HCT116 (cell line): ENCODE results near the gene FUCA2. TPM values are rescaled to one million over a fixed set of nuclear protein-coding genes. Genes with fewer than 3 reads are reported as not detected.

Source experiments
- ATAC-seq: fragments of 200-7000 bp; cut with Tn5 transposase; 2 replicates; pipeline ENCODE4 v1.9.1; 2020; ENCODE audit warnings: mild to moderate bottlenecking, moderate library complexity
- BruUV-seq: library from RNA; stranded (reverse); fragments of 400-500 nt; replicated peaks from 2 replicates; lab custom pipeline; 2021; lab: Mats Ljungman, UMichigan
- CTCF ChIA-PET: fragments of 300-600 bp; sonication (Branson Sonifier 250); formaldehyde crosslinking; loops from one replicate; lab custom pipeline; 2021; ENCODE audit warnings: antibody characterized with exemption; lab: Charles Lee
- POLR2A ChIA-PET: fragments of 300-600, 350-600 bp; sonication (Branson Sonifier 250); formaldehyde crosslinking; loops from one replicate; lab custom pipeline; 2021; ENCODE audit warnings: antibody characterized with exemption; lab: Charles Lee
- RAD21 ChIA-PET, 2 experiments: fragments of 300-600 bp; sonication (Branson Sonifier 250); formaldehyde crosslinking; loops; one replicate each; lab custom pipeline; 2023; ENCODE audit warnings: low total read pairs in 2 of 2; ENCODE audit not compliant: uncharacterized antibody in 2 of 2, unreplicated experiment in 2 of 2, low non-redundant PET in 1 of 2; lab: Charles Lee
- DNase-seq: peaks from one replicate; pipeline ENCODE4 v3.0.0-alpha.2; 2010; ENCODE audit warnings: low read depth, low spot score
- H2AFZ ChIP-seq: fragments of 200-600 bp; shearing (Covaris generic), sonication (generic); 2 replicates; pipeline ENCODE4 v1.6.1; 2017; ENCODE audit warnings: low read depth, mixed run types, mixed read lengths, antibody characterized with exemption, low read length; ENCODE audit not compliant: poor library complexity, severe bottlenecking
- H3K27ac ChIP-seq: 2 replicates; pipeline ENCODE4 v1.5.1; 2012; ENCODE audit warnings: low read depth, low read length
- H3K27me3 ChIP-seq: fragments of 200-600 bp; sonication (generic); 2 replicates; pipeline ENCODE4 v1.6.1; 2016; ENCODE audit warnings: mixed run types, low read length, mixed read lengths; ENCODE audit not compliant: insufficient read depth
- H3K36me3 ChIP-seq, 2 experiments: fragments of 200-500 bp in 1 of 2; fragments of 200-600 bp in 1 of 2; sonication (Bioruptor generic) in 1 of 2; sonication (generic) in 1 of 2; 2 replicates each; pipeline versions ENCODE4 v1.5.1 to v1.6.1; 2014 to 2016; ENCODE audit warnings: low read length in 2 of 2, inconsistent platforms in 1 of 2, mixed read lengths in 1 of 2, mixed run types in 1 of 2; ENCODE audit not compliant: insufficient read depth in 2 of 2, control insufficient read depth in 1 of 2
- H3K4me1 ChIP-seq, 2 experiments: fragments of 200-600 bp in 1 of 2; sonication (generic) in 1 of 2; 2 replicates each; pipeline versions ENCODE4 v1.5.1 to v1.6.1; 2012 to 2017; ENCODE audit warnings: low read length in 2 of 2, inconsistent platforms in 1 of 2, mild to moderate bottlenecking in 1 of 2, mixed read lengths in 1 of 2, mixed run types in 1 of 2, moderate library complexity in 1 of 2; ENCODE audit not compliant: insufficient read depth in 2 of 2, control insufficient read depth in 1 of 2
- H3K4me2 ChIP-seq: fragments of 200-600 bp; sonication (generic); 2 replicates; pipeline ENCODE4 v1.6.1; 2017; ENCODE audit warnings: mixed run types, low read length, mixed read lengths
- H3K4me3 ChIP-seq, 2 experiments: fragments of 200-600 bp in 1 of 2; sonication (generic) in 1 of 2; replicated peaks in 1 of 2; 2 replicates each; pipeline ENCODE4 v1.5.1; 2011 to 2016; ENCODE audit warnings: low read length in 2 of 2, control low read depth in 1 of 2, low read depth in 1 of 2, mild to moderate bottlenecking in 1 of 2, mixed read lengths in 1 of 2, mixed run types in 1 of 2
- H3K79me2 ChIP-seq: fragments of 200-600 bp; sonication (generic); 2 replicates; pipeline ENCODE4 v1.6.1; 2017; ENCODE audit warnings: mild to moderate bottlenecking, mixed run types, low read length, moderate library complexity, mixed read lengths; ENCODE audit not compliant: insufficient read depth
- H3K9ac ChIP-seq: fragments of 200-600 bp; sonication (generic); 2 replicates; pipeline ENCODE4 v1.6.1; 2016; ENCODE audit warnings: low read length, mixed read lengths
- H3K9me2 ChIP-seq: fragments of 200-600 bp; sonication (generic), shearing (Covaris generic); 2 replicates; pipeline ENCODE4 v1.6.1; 2017; ENCODE audit warnings: mixed run types, mild to moderate bottlenecking, moderate library complexity; ENCODE audit not compliant: insufficient read depth
- H3K9me3 ChIP-seq, 2 experiments: fragments of 200-500 bp in 1 of 2; fragments of 200-600 bp in 1 of 2; sonication (Bioruptor generic) in 1 of 2; sonication (generic) in 1 of 2; 2 replicates each; pipeline ENCODE4 v1.6.1; 2014 to 2017; ENCODE audit warnings: low read length in 2 of 2, mixed read lengths in 2 of 2, inconsistent platforms in 1 of 2, low read depth in 1 of 2, mild to moderate bottlenecking in 1 of 2, mixed run types in 1 of 2, moderate library complexity in 1 of 2; ENCODE audit not compliant: control insufficient read depth in 1 of 2, insufficient read depth in 1 of 2
- H4K20me1 ChIP-seq: fragments of 200-600 bp; sonication (generic), shearing (Covaris generic); 2 replicates; pipeline ENCODE4 v1.6.1; 2017; ENCODE audit warnings: mixed run types, mild to moderate bottlenecking, moderate library complexity; ENCODE audit not compliant: insufficient read depth
- CBX3 ChIP-seq: IDR thresholded peaks from 2 replicates; pipeline ENCODE4 v1.6.1; 2012; ENCODE audit warnings: low read depth
- CEBPB ChIP-seq: IDR thresholded peaks from 2 replicates; pipeline ENCODE4 v1.6.1; 2012; ENCODE audit warnings: low read depth
- CTCF ChIP-seq, 3 experiments: fragments of 200-600 bp in 1 of 3; sonication (generic) in 1 of 3; IDR thresholded peaks in 2 of 3; conservative IDR thresholded peaks in 1 of 3; 2 replicates each; pipeline ENCODE4 v1.5.1; 2012 to 2017; ENCODE audit warnings: low read depth in 2 of 3, low read length in 2 of 3, antibody characterized with exemption in 1 of 3, borderline replicate concordance in 1 of 3, control low read depth in 1 of 3, mild to moderate bottlenecking in 1 of 3, mixed read lengths in 1 of 3, mixed run types in 1 of 3, moderate library complexity in 1 of 3; ENCODE audit not compliant: insufficient read depth in 1 of 3
- EGR1 ChIP-seq: IDR thresholded peaks from 2 replicates; pipeline ENCODE4 v1.6.1; 2012; ENCODE audit warnings: low read depth
- ELF1 ChIP-seq: IDR thresholded peaks from 2 replicates; pipeline ENCODE4 v1.6.1; 2012; ENCODE audit warnings: low read depth, borderline replicate concordance
- EZH2 ChIP-seq: fragments of 200-600 bp; sonication (generic); IDR thresholded peaks from 2 replicates; pipeline ENCODE4 v1.6.1; 2017; ENCODE audit warnings: antibody characterized with exemption, mixed run types
- EZH2phosphoT487 ChIP-seq: fragments of 200-600 bp; IDR thresholded peaks from 2 replicates; pipeline ENCODE4 v1.6.1; 2018; ENCODE audit warnings: antibody characterized with exemption, borderline replicate concordance
- FOSL1 ChIP-seq: IDR thresholded peaks from 2 replicates; pipeline ENCODE4 v1.6.1; 2012; ENCODE audit warnings: low read depth
- JUND ChIP-seq: IDR thresholded peaks from 2 replicates; pipeline ENCODE4 v1.6.1; 2012
- MAX ChIP-seq: IDR thresholded peaks from 2 replicates; pipeline ENCODE4 v1.6.1; 2012
- POLR2A ChIP-seq: IDR thresholded peaks from 2 replicates; pipeline ENCODE4 v1.7.0; 2011; ENCODE audit warnings: borderline replicate concordance; ENCODE audit not compliant: insufficient read depth, insufficient read length; ENCODE audit errors: extremely low read depth
- POLR2AphosphoS5 ChIP-seq: IDR thresholded peaks from 2 replicates; pipeline ENCODE4 v1.6.1; 2011; ENCODE audit warnings: mild to moderate bottlenecking, low read depth, low read length, moderate library complexity
- RAD21 ChIP-seq: IDR thresholded peaks from 2 replicates; pipeline ENCODE4 v1.6.1; 2012; ENCODE audit warnings: low read depth, mild to moderate bottlenecking
- SIN3A ChIP-seq: IDR thresholded peaks from 2 replicates; pipeline ENCODE4 v1.6.1; 2012; ENCODE audit warnings: low read depth
- SP1 ChIP-seq: IDR thresholded peaks from 2 replicates; pipeline ENCODE4 v1.6.1; 2012; ENCODE audit warnings: low read depth
- SRF ChIP-seq: IDR thresholded peaks from 2 replicates; pipeline ENCODE4 v1.6.1; 2012; ENCODE audit warnings: low read depth
- YY1 ChIP-seq: IDR thresholded peaks from 2 replicates; pipeline ENCODE4 v1.6.1; 2011; ENCODE audit warnings: low read length, low read depth, moderate library complexity, mild to moderate bottlenecking; ENCODE audit not compliant: insufficient replicate concordance; ENCODE audit errors: extremely low read depth
- ZBTB33 ChIP-seq: IDR thresholded peaks from 2 replicates; pipeline ENCODE4 v1.6.1; 2011; ENCODE audit warnings: mild to moderate bottlenecking, low read length, moderate library complexity; ENCODE audit not compliant: insufficient replicate concordance; ENCODE audit errors: extremely low read depth
- ZFX ChIP-seq: fragments of 450-650 bp; IDR thresholded peaks from 2 replicates; pipeline ENCODE4 v1.6.1; 2017
- ZNF274 ChIP-seq: fragments of 200-500 bp; sonication (Bioruptor generic); IDR thresholded peaks from 2 replicates; pipeline ENCODE4 v1.6.1; 2014; ENCODE audit warnings: mild to moderate bottlenecking, low read depth, low read length, inconsistent platforms
- intact Hi-C: fragments of 100-400 bp; cut with micrococcal nuclease; formaldehyde crosslinking; loops from 2 replicates; pipeline ENCODE4 v1.10.0; 2022
- total RNA-seq: library from RNA; stranded (reverse); gene quantifications from one replicate; pipeline ENCODE4 v1.2.1, GENCODE V29; 2021; ENCODE audit not compliant: unreplicated experiment

FUCA2 gene
- total RNA-seq, 1 experiment from 2014 or later, result 75.4 TPM

- TF ChIP-seq FOSL1 (no peak), ZNF274 (no peak), CBX3 (no peak), EZH2 (no peak), POLR2AphosphoS5 (no peak), CEBPB (no peak), SIN3A (no peak), JUND (no peak), SP1 (no peak), YY1 (no peak), POLR2A (no peak), SRF (no peak)
- ChIA-PET POLR2A (no interaction called here), CTCF (no interaction called here), RAD21 (no interaction called here)
- H2AFZ ChIP-seq, result no peak overlapping the region
- H3K9me2 ChIP-seq, result no peaks in the 10 kb centered on the region
- no peak overlapping the region for H3K27ac ChIP-seq
- DNase-seq, result no peak
- H3K27me3 ChIP-seq, result no peaks in the 10 kb centered on the region
- intact Hi-C loops, result no loop called here
- peaks cover 11 to 14% of the 10 kb centered on the region in 2 experiments; a peak in 3 of 4 replicates for H3K4me1 ChIP-seq
- no peak overlapping the region for H3K4me3 ChIP-seq
- H3K79me2 ChIP-seq, result no peaks in the 10 kb centered on the region; the same call in 1 of the 2 replicates
- no peaks in the 10 kb centered on the region for H3K9me3 ChIP-seq
- no peak for ATAC-seq
- no peaks in the 10 kb centered on the region for H3K36me3 ChIP-seq
- no TSS peak for BruUV-seq
- no peak overlapping the region for H3K4me2 ChIP-seq
- no peak overlapping the region for H3K9ac ChIP-seq
- no peaks in the 10 kb centered on the region for H4K20me1 ChIP-seq
Observed at GRCh38 chr6:143543435-143543834, 31.9 kb upstream of the FUCA2 start.

- BruUV-seq, result no TSS peak
- TF ChIP-seq EZH2phosphoT487, result no peak
- TF ChIP-seq CBX3, result no peak
- TF ChIP-seq ELF1, result no peak
- no peak for TF ChIP-seq CTCF (IDR thresholded peaks at IDR 0.05 in 2 of 3, conservative IDR thresholded peaks at IDR 0.05 in 1 of 3; ENCODE audit: borderline replicate concordance in 1 of 3, insufficient read depth in 1 of 3, low read depth in 2 of 3, low read length in 2 of 3)
- TF ChIP-seq CEBPB, result no peak
- no peak for TF ChIP-seq ZFX
- no peak for TF ChIP-seq EZH2
- TF ChIP-seq POLR2AphosphoS5, result no peak
- no peak for TF ChIP-seq FOSL1
- TF ChIP-seq EGR1, result no peak
- TF ChIP-seq ZBTB33, result no peak
- no peak for TF ChIP-seq JUND
- TF ChIP-seq RAD21, result no peak
- no peak for TF ChIP-seq POLR2A
- no peak for TF ChIP-seq MAX
Observed at GRCh38 chr6:143542888-143543287, 31.4 kb upstream of the FUCA2 start.

More at GRCh38 chr6:143542888-143543287, 31.4 kb upstream of the FUCA2 start:
- ChIA-PET POLR2A (no interaction called here), RAD21 (no interaction called here), CTCF (no interaction called here)
- Histone ChIP-seq H3K4me3 (no peak overlapping the region), H3K36me3 (no peaks in the 10 kb centered on the region), H3K9me2 (no peaks in the 10 kb centered on the region), H3K9me3 (no peaks in the 10 kb centered on the region), H3K4me1 (peaks cover 11 to 16% of the 10 kb centered on the region in 2 experiments; a peak in 3 of 4 replicates), H2AFZ (no peak overlapping the region), H3K79me2 (no peaks in the 10 kb centered on the region; the same call in 1 of the 2 replicates), H4K20me1 (no peaks in the 10 kb centered on the region), H3K27me3 (no peaks in the 10 kb centered on the region), H3K27ac (no peak overlapping the region), H3K4me2 (no peak overlapping the region), H3K9ac (no peak overlapping the region)
- DNase-seq (no peak), ATAC-seq (no peak)
- intact Hi-C loops, result no loop called here
